ENCODE data around the gene PKP1. TPM values are rescaled to one million over a fixed set of nuclear protein-coding genes. Genes with fewer than 3 reads are reported as not detected.
A peak's percentile ranks its signal among the peaks of the same experiment; 100 is the strongest.

Gene PKP1
- total RNA-seq, 6 experiments from 2014 or later = not detected

GRCh38 chr1:201266774-201267173, 16.5 kb upstream of the PKP1 start:
- H3K27me3 Mint-ChIP-seq (ENCODE audit: insufficient read depth) = no peaks in the 10 kb centered on the region; the same call in 1 of the 2 replicates
- peak; percentile 87 for DNase-seq
- H3K36me3 Mint-ChIP-seq (ENCODE audit: low read depth) = no peaks in the 10 kb centered on the region
- H3K4me1 Mint-ChIP-seq (ENCODE audit: low read depth) = peaks cover 44% of the 10 kb centered on the region
- H3K9me3 Mint-ChIP-seq = no peaks in the 10 kb centered on the region
- TF ChIP-seq CTCF (IDR thresholded peaks at IDR 0.05) = no peak
- H3K4me3 Mint-ChIP-seq = peak overlapping the region; percentile 22; the same call in 1 of the 2 replicates
- H3K27ac Mint-ChIP-seq = peak overlapping the region; percentile 86

GRCh38 chr1:201267481-201268229, 15.7 kb upstream of the PKP1 start:
- no peaks in the 10 kb centered on the region for H3K9me3 Mint-ChIP-seq
- peak; percentile 70 for DNase-seq
- H3K27me3 Mint-ChIP-seq (ENCODE audit: insufficient read depth) = no peaks in the 10 kb centered on the region; the same call in 1 of the 2 replicates
- no peak for TF ChIP-seq CTCF (IDR thresholded peaks at IDR 0.05)
- H3K4me1 Mint-ChIP-seq (ENCODE audit: low read depth) = peaks cover 42% of the 10 kb centered on the region
- peak overlapping the region; percentile 86 for H3K27ac Mint-ChIP-seq
- H3K4me3 Mint-ChIP-seq = peak overlapping the region; percentile 22
- H3K36me3 Mint-ChIP-seq (ENCODE audit: low read depth) = no peaks in the 10 kb centered on the region

GRCh38 chr1:201268604-201269151, 14.6 kb upstream of the PKP1 start:
- Mint-ChIP-seq H3K36me3 (ENCODE audit: low read depth) (no peaks in the 10 kb centered on the region), H3K27ac (peak overlapping the region; percentile 86)

GRCh38 chr1:201269281-201269680, 14.0 kb upstream of the PKP1 start:
- no peak for TF ChIP-seq CTCF (IDR thresholded peaks at IDR 0.05)
- Mint-ChIP-seq H3K9me3 (no peaks in the 10 kb centered on the region), H3K27ac (peak overlapping the region; percentile 36; the same call in 1 of the 2 replicates), H3K4me1 (ENCODE audit: low read depth) (peaks cover 42% of the 10 kb centered on the region), H3K4me3 (no peak overlapping the region), H3K36me3 (ENCODE audit: low read depth) (no peaks in the 10 kb centered on the region), H3K27me3 (ENCODE audit: insufficient read depth) (no peaks in the 10 kb centered on the region; the same call in 1 of the 2 replicates)
- no peak for DNase-seq

More at GRCh38 chr1:201268604-201269151, 14.6 kb upstream of the PKP1 start:
- TF ChIP-seq CTCF (IDR thresholded peaks at IDR 0.05) = no peak
- no peak overlapping the region for H3K4me3 Mint-ChIP-seq
- H3K27me3 Mint-ChIP-seq (ENCODE audit: insufficient read depth) = no peaks in the 10 kb centered on the region; the same call in 1 of the 2 replicates
- DNase-seq = peak; percentile 64
- peaks cover 42% of the 10 kb centered on the region for H3K4me1 Mint-ChIP-seq (ENCODE audit: low read depth)
- no peaks in the 10 kb centered on the region for H3K9me3 Mint-ChIP-seq

- no peak overlapping the region for H3K4me3 Mint-ChIP-seq
- no peak overlapping the region for H3K27ac Mint-ChIP-seq
- no peak for DNase-seq
- H3K27me3 Mint-ChIP-seq (ENCODE audit: insufficient read depth) = no peaks in the 10 kb centered on the region; the same call in 1 of the 2 replicates
- no peaks in the 10 kb centered on the region for H3K36me3 Mint-ChIP-seq (ENCODE audit: low read depth)
- H3K9me3 Mint-ChIP-seq = no peaks in the 10 kb centered on the region
- H3K4me1 Mint-ChIP-seq (ENCODE audit: low read depth) = peaks cover 47% of the 10 kb centered on the region
- no peak for TF ChIP-seq CTCF (IDR thresholded peaks at IDR 0.05)
These were observed 13.4 kb upstream of the PKP1 start for GRCh38 chr1:201269900-201270410.

Measured in HFFc6 (cell line).